ENCODE results near the gene ANKMY1.
"Not testable (repeated sequence)": the region's sequence is repeated elsewhere in the genome, so short reads cannot be mapped to it uniquely, and the experiment has no call there.

Gene ANKMY1

GRCh38 chr2:240563951-240564560 lies 6.3 kb upstream of the ANKMY1 start:
- Histone ChIP-seq H3K27me3 (ENCODE audit: low read depth) (no peaks in the 10 kb centered on the region), H3K4me3 (no peak overlapping the region), H3K4me1 (peaks cover 31% of the 10 kb centered on the region), H3K9me3 (no peaks in the 10 kb centered on the region), H3K36me3 (replicated peaks) (peaks cover 9% of the 10 kb centered on the region)
- no peak for DNase-seq (ENCODE audit: low spot score in 2 of 2)
- in situ Hi-C loops (cut with MboI; ENCODE audit: low sequenced_read_pairs), result no loop called here

DNA sequence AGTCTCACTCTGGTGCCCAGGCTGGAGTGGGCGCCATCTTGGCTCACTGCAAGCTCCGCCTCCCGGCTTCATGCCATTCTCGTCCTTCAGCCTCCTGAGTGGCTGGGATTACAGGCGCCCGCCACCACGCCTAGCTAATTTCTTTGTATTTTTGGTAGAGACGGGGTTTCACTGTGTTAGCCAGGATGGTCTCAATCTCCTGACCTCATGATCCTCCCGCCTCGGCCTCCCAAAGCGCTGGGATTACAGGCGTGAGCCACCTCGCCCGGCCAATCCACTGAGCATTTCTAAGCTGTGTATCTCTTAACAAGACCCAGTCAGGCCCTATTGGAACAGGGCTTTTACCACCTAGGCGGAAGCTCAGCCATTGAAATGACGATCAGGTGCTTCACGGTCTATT lies 5.4 kb upstream of the ANKMY1 start:
- H3K36me3 ChIP-seq (replicated peaks); H3K4me3 ChIP-seq; in situ Hi-C loops (cut with MboI; ENCODE audit: low sequenced_read_pairs); H3K27me3 ChIP-seq (ENCODE audit: low read depth); H3K9me3 ChIP-seq: not testable (repeated sequence)
- peak in 1 of 2 experiments; percentile 3 for DNase-seq (ENCODE audit: low spot score in 2 of 2)
- peaks cover 31% of the 10 kb centered on the region for H3K4me1 ChIP-seq

- in situ Hi-C loops (cut with MboI; ENCODE audit: low sequenced_read_pairs), result no loop called here
- H3K9me3 ChIP-seq, result no peaks in the 10 kb centered on the region
- no peaks in the 10 kb centered on the region for H3K27me3 ChIP-seq (ENCODE audit: low read depth)
- peak in 1 of 2 experiments; percentile 6 for DNase-seq (ENCODE audit: low spot score in 2 of 2)
- H3K4me1 ChIP-seq, result peaks cover 18% of the 10 kb centered on the region
- H3K4me3 ChIP-seq, result peak overlapping the region; percentile 82
- peaks cover 9% of the 10 kb centered on the region for H3K36me3 ChIP-seq (replicated peaks)
These were observed 3.7 kb upstream of the ANKMY1 start for GRCh38 chr2:240561325-240561971.

DNA sequence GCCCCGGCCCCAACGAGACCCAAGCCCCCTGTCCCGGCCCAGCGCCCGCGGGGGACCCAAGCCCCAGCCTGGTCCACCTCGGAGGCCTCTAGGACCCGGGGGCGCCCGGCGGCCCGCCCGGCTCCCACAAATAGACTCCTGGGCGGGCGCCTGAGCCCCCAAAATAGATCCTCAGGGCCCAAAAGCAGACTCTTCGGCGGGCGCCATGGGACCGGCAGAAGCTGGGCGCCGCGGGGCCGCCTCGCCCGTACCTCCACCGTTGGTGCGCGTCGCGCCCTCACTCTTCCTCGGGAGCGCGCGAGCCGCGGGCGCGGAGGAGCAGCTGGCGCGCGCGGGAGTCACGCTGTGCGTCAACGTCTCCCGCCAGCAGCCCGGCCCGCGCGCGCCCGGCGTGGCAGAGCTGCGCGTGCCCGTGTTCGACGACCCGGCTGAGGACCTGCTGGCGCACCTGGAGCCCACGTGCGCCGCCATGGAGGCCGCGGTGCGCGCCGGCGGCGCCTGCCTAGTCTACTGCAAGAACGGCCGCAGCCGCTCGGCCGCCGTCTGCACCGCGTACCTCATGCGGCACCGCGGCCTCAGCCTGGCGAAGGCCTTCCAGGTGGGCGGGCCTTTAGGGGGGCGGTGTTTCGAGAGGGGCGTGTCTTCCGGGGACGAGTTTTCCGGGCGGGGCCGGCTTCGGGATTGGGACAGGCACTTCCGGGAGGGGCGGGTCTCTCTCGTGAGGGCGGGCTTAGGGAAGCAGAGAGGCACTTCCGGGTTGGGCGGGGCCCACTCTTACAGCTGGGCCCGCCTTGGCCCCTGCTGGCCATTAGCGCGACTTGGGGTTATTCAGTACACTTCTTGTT lies 2.9 kb upstream of the ANKMY1 start:
- peak; percentile 94 to 100 for DNase-seq (ENCODE audit: low spot score in 2 of 2)
- Histone ChIP-seq H3K4me3 (peak overlapping the region; percentile 82), H3K4me1 (peaks cover 13% of the 10 kb centered on the region), H3K9me3 (no peaks in the 10 kb centered on the region), H3K36me3 (replicated peaks) (peaks cover 9% of the 10 kb centered on the region), H3K27me3 (ENCODE audit: low read depth) (no peaks in the 10 kb centered on the region)
- in situ Hi-C loops (cut with MboI; ENCODE audit: low sequenced_read_pairs), result no loop called here

GRCh38 chr2:240560084-240560479 lies 2.3 kb upstream of the ANKMY1 start, which contains the start of gene DUSP28:
Gene DUSP28, plus strand, starts transcription at chr2:240560357. Its CDS starts 328 bp downstream, at chr2:240560685.
- Histone ChIP-seq H3K4me1 (peaks cover 10% of the 10 kb centered on the region), H3K4me3 (peak within 1 kb of the TSS; percentile 82), H3K9me3 (no peaks in the 10 kb centered on the region), H3K27me3 (ENCODE audit: low read depth) (no peaks in the 10 kb centered on the region), H3K36me3 (replicated peaks) (peaks cover 9% of the 10 kb centered on the region)
- peak; percentile 67 to 91 for DNase-seq (ENCODE audit: low spot score in 2 of 2)
- in situ Hi-C loops (cut with MboI; ENCODE audit: low sequenced_read_pairs), result no loop called here

DNA sequence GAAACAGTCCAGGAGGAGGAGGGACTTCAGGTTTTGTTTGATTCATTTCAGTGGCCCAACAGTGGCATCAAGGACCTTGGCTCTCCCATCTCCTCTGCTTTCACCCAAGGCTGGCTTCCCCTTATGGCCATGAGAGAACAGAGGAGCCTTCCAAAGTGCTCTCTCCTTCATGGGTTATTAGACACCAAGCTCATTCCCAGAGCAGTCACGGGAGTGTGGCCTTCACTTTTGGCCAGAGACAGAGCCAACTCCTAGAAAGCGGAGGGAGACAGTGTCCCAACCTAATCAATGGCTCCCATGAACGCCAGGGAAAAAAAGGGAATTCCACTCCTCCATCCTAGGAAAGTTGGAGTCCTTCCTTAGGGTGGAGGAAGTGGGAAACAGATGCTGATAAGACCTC lies 1.5 kb upstream of the ANKMY1 start:
- Histone ChIP-seq H3K4me1 (peaks cover 10% of the 10 kb centered on the region), H3K27me3 (ENCODE audit: low read depth) (no peaks in the 10 kb centered on the region), H3K4me3 (peak overlapping the region; percentile 82), H3K9me3 (no peaks in the 10 kb centered on the region), H3K36me3 (replicated peaks) (peaks cover 11% of the 10 kb centered on the region)
- in situ Hi-C loops (cut with MboI; ENCODE audit: low sequenced_read_pairs), result no loop called here
- DNase-seq (ENCODE audit: low spot score in 2 of 2), result peak in 1 of 2 experiments; percentile 7

- peaks cover 13% of the 10 kb centered on the region for H3K36me3 ChIP-seq (replicated peaks)
- peak in 1 of 2 experiments; percentile 6 for DNase-seq (ENCODE audit: low spot score in 2 of 2)
- no peak overlapping the region for H3K4me3 ChIP-seq
- H3K27me3 ChIP-seq (ENCODE audit: low read depth), result no peaks in the 10 kb centered on the region
- in situ Hi-C loops (cut with MboI; ENCODE audit: low sequenced_read_pairs), result no loop called here
- no peaks in the 10 kb centered on the region for H3K9me3 ChIP-seq
- peaks cover 10% of the 10 kb centered on the region for H3K4me1 ChIP-seq
These were observed 511 bp upstream of the ANKMY1 start for GRCh38 chr2:240558236-240558761.

DNA sequence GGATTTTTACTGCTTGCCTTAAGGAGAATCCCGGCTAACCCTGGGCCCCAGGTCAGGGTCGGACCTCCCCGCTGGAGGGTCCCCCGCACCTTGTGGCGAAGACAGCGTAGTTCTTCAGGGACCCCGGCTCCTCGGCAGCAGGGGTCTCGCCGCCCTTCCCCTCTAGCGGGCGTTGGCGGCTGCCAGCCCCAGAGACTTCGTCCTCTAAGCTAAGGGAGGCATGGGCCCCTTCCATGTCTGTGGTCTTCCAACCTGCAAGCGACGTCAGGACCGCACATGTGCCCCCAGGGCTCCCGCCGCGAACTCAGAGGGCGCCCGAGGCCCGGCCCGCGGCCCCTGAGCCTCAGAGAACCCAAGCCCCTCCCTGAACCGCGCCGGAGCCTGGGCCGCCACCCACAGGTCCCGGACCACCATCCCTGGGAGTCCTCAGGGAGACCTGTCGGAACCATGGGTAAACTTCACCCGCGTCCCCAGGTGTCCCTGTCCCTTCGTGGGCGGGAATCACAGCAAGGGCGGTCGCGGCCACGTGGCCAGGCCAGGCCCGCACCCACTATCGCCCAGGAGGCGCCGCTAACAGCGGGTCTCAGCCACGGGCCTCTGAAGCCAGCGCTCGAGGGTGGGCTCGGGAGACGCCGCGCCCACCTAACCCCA lies 562 bp downstream of the ANKMY1 start:
- H3K4me3 ChIP-seq, result no peak overlapping the region
- H3K4me1 ChIP-seq, result peaks cover 10% of the 10 kb centered on the region
- no peak for DNase-seq (ENCODE audit: low spot score in 2 of 2)
- in situ Hi-C loops (cut with MboI; ENCODE audit: low sequenced_read_pairs), result no loop called here
- peaks cover 10% of the 10 kb centered on the region for H3K36me3 ChIP-seq (replicated peaks)
- no peaks in the 10 kb centered on the region for H3K9me3 ChIP-seq
- no peaks in the 10 kb centered on the region for H3K27me3 ChIP-seq (ENCODE audit: low read depth)

- Histone ChIP-seq H3K4me1 (peaks cover 10% of the 10 kb centered on the region), H3K4me3 (no peak overlapping the region), H3K27me3 (ENCODE audit: low read depth) (no peaks in the 10 kb centered on the region), H3K9me3 (no peaks in the 10 kb centered on the region), H3K36me3 (replicated peaks) (peaks cover 9% of the 10 kb centered on the region)
- in situ Hi-C loops (cut with MboI; ENCODE audit: low sequenced_read_pairs), result no loop called here
- peak; percentile 32 to 71 for DNase-seq (ENCODE audit: low spot score in 2 of 2)
These were observed 1.2 kb downstream of the ANKMY1 start for GRCh38 chr2:240556553-240557100.

- no peaks in the 10 kb centered on the region for H3K27me3 ChIP-seq (ENCODE audit: low read depth)
- peaks cover 9% of the 10 kb centered on the region for H3K36me3 ChIP-seq (replicated peaks)
- H3K9me3 ChIP-seq, result no peaks in the 10 kb centered on the region
- in situ Hi-C loops (cut with MboI; ENCODE audit: low sequenced_read_pairs), result no loop called here
- peaks cover 10% of the 10 kb centered on the region for H3K4me1 ChIP-seq
- no peak overlapping the region for H3K4me3 ChIP-seq
- no peak for DNase-seq (ENCODE audit: low spot score in 2 of 2)
These were observed 2.1 kb downstream of the ANKMY1 start for GRCh38 chr2:240555541-240556250.

DNA sequence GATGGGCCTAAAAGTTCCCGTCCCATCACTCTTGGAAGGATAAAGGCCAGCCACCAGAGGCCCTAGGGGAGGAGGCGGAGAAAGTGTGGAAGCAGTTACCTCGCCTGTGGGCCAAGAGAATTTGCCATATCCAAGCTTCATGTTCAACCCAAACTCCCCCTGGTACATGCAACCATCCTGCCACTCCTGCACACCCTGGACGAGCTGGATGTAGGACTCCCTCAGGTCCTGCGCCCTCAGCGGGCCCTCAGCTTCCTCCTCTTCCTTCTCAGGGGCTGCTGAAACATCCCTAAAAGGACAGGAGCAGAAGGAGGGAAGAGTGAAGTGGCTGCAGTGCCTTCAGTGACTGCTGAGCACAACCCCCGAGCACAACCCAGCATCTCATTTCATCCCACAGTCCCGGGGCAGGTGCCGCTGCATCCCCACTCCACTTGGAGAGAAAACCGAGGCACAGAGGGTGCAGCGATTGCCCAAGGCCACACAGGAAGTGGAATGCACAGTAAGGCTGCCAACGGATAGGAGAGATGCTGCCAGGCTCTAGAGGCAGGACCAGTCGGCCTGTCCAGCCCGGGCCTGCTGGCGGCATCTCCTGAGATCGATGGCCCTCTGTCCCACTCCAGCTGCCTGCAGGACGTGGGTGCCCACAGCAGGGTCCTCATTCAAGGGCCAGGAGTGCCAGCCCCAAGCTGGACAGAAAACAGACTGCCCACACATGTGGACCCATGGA lies 2.9 kb downstream of the ANKMY1 start:
- Histone ChIP-seq H3K4me1 (peaks cover 8% of the 10 kb centered on the region), H3K27me3 (ENCODE audit: low read depth) (no peaks in the 10 kb centered on the region), H3K36me3 (replicated peaks) (peaks cover 8% of the 10 kb centered on the region), H3K4me3 (no peak overlapping the region), H3K9me3 (no peaks in the 10 kb centered on the region)
- no peak for DNase-seq (ENCODE audit: low spot score in 2 of 2)
- in situ Hi-C loops (cut with MboI; ENCODE audit: low sequenced_read_pairs), result no loop called here

DNA sequence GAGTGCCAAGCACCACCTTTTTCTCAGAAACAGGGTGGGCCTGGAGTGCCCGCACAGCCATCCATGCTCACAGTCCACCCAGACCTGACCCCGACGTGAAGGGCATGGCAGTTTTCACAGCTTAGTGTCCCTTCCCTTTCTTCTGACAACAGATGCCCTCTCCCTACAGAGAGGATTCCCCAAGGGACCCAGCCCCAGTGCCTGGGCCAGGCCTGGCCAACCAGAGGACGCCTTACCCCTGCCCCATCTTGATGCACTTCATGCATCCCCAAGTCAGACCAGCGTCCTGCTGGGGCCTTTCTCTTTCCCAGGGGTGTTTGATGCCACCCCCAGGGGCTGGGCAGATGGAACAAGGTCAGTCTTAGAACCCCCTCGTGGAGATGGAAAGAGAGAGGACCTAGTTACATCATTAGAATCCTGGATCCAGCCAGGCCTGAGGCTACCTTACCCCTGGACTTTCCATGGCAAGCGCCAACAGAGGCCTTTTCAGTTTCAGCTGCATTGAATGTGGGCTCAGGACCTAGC lies 3.8 kb downstream of the ANKMY1 start:
- H3K9me3 ChIP-seq, result no peaks in the 10 kb centered on the region
- H3K4me3 ChIP-seq, result no peak overlapping the region
- in situ Hi-C loops (cut with MboI; ENCODE audit: low sequenced_read_pairs), result no loop called here
- no peaks in the 10 kb centered on the region for H3K4me1 ChIP-seq
- peaks cover 3% of the 10 kb centered on the region for H3K36me3 ChIP-seq (replicated peaks)
- H3K27me3 ChIP-seq (ENCODE audit: low read depth), result no peaks in the 10 kb centered on the region
- DNase-seq (ENCODE audit: low spot score in 2 of 2), result no peak

Measured in HAP-1 (cell line).